ENCODE data around the gene MALRD1. TPM values are rescaled to one million over a fixed set of nuclear protein-coding genes. Genes with fewer than 3 reads are reported as not detected.

MALRD1 gene
- total RNA-seq, 2 experiments from 2014 or later = not detected

DNA sequence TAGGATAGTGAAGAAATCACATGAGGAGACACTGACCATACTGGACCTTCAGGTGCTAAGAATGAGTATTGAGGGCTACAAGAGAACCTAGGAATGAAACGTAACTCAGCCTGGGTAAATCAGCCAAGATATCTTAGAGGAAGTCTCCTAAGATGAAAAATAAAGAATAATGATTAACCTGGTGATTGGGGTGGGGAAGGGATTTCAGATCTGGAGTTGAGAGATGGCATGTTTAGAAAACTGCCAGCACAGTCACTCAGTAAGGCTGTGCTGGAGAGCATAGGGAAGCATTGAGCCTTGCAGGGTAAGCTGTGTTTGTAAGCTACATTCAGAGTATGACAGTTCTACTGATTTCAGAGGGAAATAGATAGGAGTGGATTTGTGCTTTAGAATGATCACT is 1.9 kb upstream of the MALRD1 start:
- ChIA-PET POLR2A (no interaction called here), CTCF (no interaction called here)
- ATAC-seq (ENCODE audit: poor library complexity) (no peak), DNase-seq (no peak)
- Histone ChIP-seq H3K27me3 (ENCODE audit: control insufficient read depth in 1 of 2, insufficient read depth in 2 of 2, low read length in 2 of 2) (no peaks in the 10 kb centered on the region), H3K4me1 (ENCODE audit: insufficient read depth, low read length) (no peaks in the 10 kb centered on the region), H3K27ac (ENCODE audit: low read depth in 1 of 2, low read length in 2 of 2) (no peak overlapping the region), H3K4me3 (ENCODE audit: low read length) (no peak overlapping the region), H3K36me3 (ENCODE audit: insufficient read depth, low read length) (no peaks in the 10 kb centered on the region), H3K9me3 (ENCODE audit: control insufficient read depth in 1 of 2, insufficient read depth in 1 of 2, low read length in 2 of 2) (no peaks in the 10 kb centered on the region)
- TF ChIP-seq, protein P1, sequence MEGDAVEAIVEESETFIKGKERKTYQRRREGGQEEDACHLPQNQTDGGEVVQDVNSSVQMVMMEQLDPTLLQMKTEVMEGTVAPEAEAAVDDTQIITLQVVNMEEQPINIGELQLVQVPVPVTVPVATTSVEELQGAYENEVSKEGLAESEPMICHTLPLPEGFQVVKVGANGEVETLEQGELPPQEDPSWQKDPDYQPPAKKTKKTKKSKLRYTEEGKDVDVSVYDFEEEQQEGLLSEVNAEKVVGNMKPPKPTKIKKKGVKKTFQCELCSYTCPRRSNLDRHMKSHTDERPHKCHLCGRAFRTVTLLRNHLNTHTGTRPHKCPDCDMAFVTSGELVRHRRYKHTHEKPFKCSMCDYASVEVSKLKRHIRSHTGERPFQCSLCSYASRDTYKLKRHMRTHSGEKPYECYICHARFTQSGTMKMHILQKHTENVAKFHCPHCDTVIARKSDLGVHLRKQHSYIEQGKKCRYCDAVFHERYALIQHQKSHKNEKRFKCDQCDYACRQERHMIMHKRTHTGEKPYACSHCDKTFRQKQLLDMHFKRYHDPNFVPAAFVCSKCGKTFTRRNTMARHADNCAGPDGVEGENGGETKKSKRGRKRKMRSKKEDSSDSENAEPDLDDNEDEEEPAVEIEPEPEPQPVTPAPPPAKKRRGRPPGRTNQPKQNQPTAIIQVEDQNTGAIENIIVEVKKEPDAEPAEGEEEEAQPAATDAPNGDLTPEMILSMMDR (IDR thresholded peaks at IDR 0.05) = no peak
- Mint-ChIP-seq H3K36me3 (ENCODE audit: low read depth) (no peaks in the 10 kb centered on the region), H3K27me3 (no peaks in the 10 kb centered on the region), H3K4me3 (no peak overlapping the region), H3K9me3 (no peaks in the 10 kb centered on the region), H3K27ac (no peak overlapping the region), H3K4me1 (ENCODE audit: low read depth) (no peaks in the 10 kb centered on the region)
- intact Hi-C loops (cut with DNase I, micrococcal nuclease) = no loop called here

DNA sequence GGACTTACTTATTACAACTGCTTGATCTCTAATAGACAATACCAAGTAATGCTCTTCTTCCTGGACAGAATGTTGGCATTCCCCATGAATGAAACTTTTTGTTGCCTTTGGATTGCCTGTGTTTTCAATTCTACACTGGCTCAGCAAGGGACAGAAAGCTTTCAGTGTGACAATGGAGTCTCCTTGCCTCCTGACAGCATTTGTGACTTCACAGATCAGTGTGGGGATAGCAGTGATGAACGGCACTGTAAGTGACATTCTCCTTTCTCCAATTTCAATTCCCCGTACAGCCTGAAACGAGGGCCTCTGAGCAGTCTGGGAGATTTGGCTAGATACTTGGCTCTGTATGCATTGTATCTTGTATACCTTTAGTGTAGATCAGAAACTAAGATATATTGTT is 290 bp downstream of the MALRD1 start:
- Histone ChIP-seq H3K27me3 (ENCODE audit: control insufficient read depth in 1 of 2, insufficient read depth in 2 of 2, low read length in 2 of 2) (no peaks in the 10 kb centered on the region), H3K36me3 (ENCODE audit: insufficient read depth, low read length) (no peaks in the 10 kb centered on the region), H3K4me3 (ENCODE audit: low read length) (no peak overlapping the region), H3K27ac (ENCODE audit: low read depth in 1 of 2, low read length in 2 of 2) (no peak overlapping the region), H3K9me3 (ENCODE audit: control insufficient read depth in 1 of 2, insufficient read depth in 1 of 2, low read length in 2 of 2) (no peaks in the 10 kb centered on the region), H3K4me1 (ENCODE audit: insufficient read depth, low read length) (no peaks in the 10 kb centered on the region)
- H3K27me3 Mint-ChIP-seq = no peaks in the 10 kb centered on the region
- CTCF ChIA-PET = no interaction called here
- ATAC-seq (ENCODE audit: poor library complexity) (no peak), DNase-seq (no peak)
- H3K4me3 Mint-ChIP-seq = no peak overlapping the region
- intact Hi-C loops (cut with DNase I, micrococcal nuclease) = no loop called here
- TF ChIP-seq, protein P1 (IDR thresholded peaks at IDR 0.05) = no peak
- H3K9me3 Mint-ChIP-seq = peaks cover 4% of the 10 kb centered on the region
- no peak overlapping the region for H3K27ac Mint-ChIP-seq
- no peaks in the 10 kb centered on the region for H3K36me3 Mint-ChIP-seq (ENCODE audit: low read depth)
- H3K4me1 Mint-ChIP-seq (ENCODE audit: low read depth) = no peaks in the 10 kb centered on the region
- POLR2A ChIA-PET = no interaction called here

DNA sequence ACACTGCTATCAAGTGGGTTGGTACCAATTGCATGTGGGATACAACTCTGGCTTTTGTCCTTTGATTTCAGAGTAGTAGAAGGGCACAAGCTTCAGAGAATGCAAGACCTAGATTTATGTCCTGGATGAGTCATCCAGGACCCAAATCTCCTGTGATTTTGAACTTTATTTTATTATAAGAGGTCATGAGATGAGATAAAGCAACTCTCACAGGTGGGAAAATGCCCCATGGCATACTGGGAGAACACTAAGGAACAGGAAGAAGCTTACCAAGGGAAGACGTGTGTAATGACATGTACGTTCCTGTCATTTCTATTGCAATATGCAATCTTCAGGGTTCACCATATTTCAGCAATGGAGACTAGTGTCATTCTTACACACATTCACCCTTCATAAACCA is 966 bp downstream of the MALRD1 start:
- TF ChIP-seq, protein P1 (IDR thresholded peaks at IDR 0.05) = no peak
- Histone ChIP-seq H3K36me3 (ENCODE audit: insufficient read depth, low read length) (no peaks in the 10 kb centered on the region), H3K27ac (ENCODE audit: low read depth in 1 of 2, low read length in 2 of 2) (no peak overlapping the region), H3K4me3 (ENCODE audit: low read length) (no peak overlapping the region), H3K27me3 (ENCODE audit: control insufficient read depth in 1 of 2, insufficient read depth in 2 of 2, low read length in 2 of 2) (no peaks in the 10 kb centered on the region), H3K9me3 (ENCODE audit: control insufficient read depth in 1 of 2, insufficient read depth in 1 of 2, low read length in 2 of 2) (no peaks in the 10 kb centered on the region), H3K4me1 (ENCODE audit: insufficient read depth, low read length) (no peaks in the 10 kb centered on the region)
- Mint-ChIP-seq H3K27me3 (no peaks in the 10 kb centered on the region), H3K36me3 (ENCODE audit: low read depth) (no peaks in the 10 kb centered on the region), H3K9me3 (peaks cover 4% of the 10 kb centered on the region), H3K4me1 (ENCODE audit: low read depth) (no peaks in the 10 kb centered on the region), H3K27ac (no peak overlapping the region), H3K4me3 (no peak overlapping the region)
- intact Hi-C loops (cut with DNase I, micrococcal nuclease) = no loop called here
- CTCF ChIA-PET = no interaction called here
- no peak for DNase-seq
- no peak for ATAC-seq (ENCODE audit: poor library complexity)
- POLR2A ChIA-PET = no interaction called here

Data from CD4-positive, alpha-beta T cell (primary cell).